Activated CD4-positive, CD25-positive, alpha-beta regulatory T cell treated with anti-CD3 and anti-CD28 coated beads, Interleukin-2, amount 50 U/mL, for 24 hours (primary cell): ENCODE measurements around the gene RHBG.
A peak's percentile ranks its signal among the peaks of the same experiment; 100 is the strongest.

Experiments used
- ATAC-seq, 2 donors: fragments of 150-1000 bp; cut with Tn5 transposase; one replicate each; pipeline ENCODE4 v1.10.0; 2021; ENCODE audit warnings: mild to moderate bottlenecking in 1 of 2, moderate library complexity in 1 of 2

The RHBG gene

GRCh38 chr1:156428746-156429288 lies 59.8 kb downstream of the RHBG start:
- ATAC-seq = no peak

- ATAC-seq = no peak
These were observed 60.5 kb downstream of the RHBG start for GRCh38 chr1:156429313-156430060.

GRCh38 chr1:156430303-156430702 lies 61.3 kb downstream of the RHBG start:
- no peak for ATAC-seq

GRCh38 chr1:156430866-156431265 lies 61.9 kb downstream of the RHBG start:
- no peak for ATAC-seq

GRCh38 chr1:156431366-156431765 lies 62.4 kb downstream of the RHBG start:
- ATAC-seq = no peak

- ATAC-seq = no peak
These were observed 63.0 kb downstream of the RHBG start for GRCh38 chr1:156431769-156432668.

- ATAC-seq = no peak
These were observed 63.6 kb downstream of the RHBG start for GRCh38 chr1:156432669-156433018.

GRCh38 chr1:156433032-156433431 lies 64.0 kb downstream of the RHBG start:
- no peak for ATAC-seq

- peak; percentile 56 to 66 for ATAC-seq
These were observed 64.6 kb downstream of the RHBG start for GRCh38 chr1:156433602-156434001.
